SK-N-MC (cell line): ENCODE measurements around the gene SLC39A11.
"Not testable (repeated sequence)": the region's sequence is repeated elsewhere in the genome, so short reads cannot be mapped to it uniquely, and the experiment has no call there.

Experiments used
- DNase-seq: peaks from one replicate; pipeline ENCODE4 v3.0.0-alpha.2; 2011; ENCODE audit warnings: low read depth, low spot score
- H3K27ac ChIP-seq: fragments of 200-600 bp; sonication (generic); 2 replicates; pipeline ENCODE4 v1.5.1; 2016; ENCODE audit warnings: mixed run types
- H3K36me3 ChIP-seq: fragments of 200-600 bp; sonication (generic); 2 replicates; pipeline ENCODE4 v1.6.1; 2017; ENCODE audit warnings: antibody characterized with exemption, low read length, mixed read lengths; ENCODE audit not compliant: insufficient read depth
- H3K4me3 ChIP-seq: fragments of 200-600 bp; sonication (generic); 2 replicates; pipeline ENCODE4 v1.5.1; 2016
- H3K9ac ChIP-seq: fragments of 200-600 bp; sonication (generic); 2 replicates; pipeline ENCODE4 v1.8.0; 2017; ENCODE audit warnings: mixed run types, mixed read lengths; ENCODE audit not compliant: insufficient read length
- H3K9me3 ChIP-seq: fragments of 200-600 bp; sonication (generic); 2 replicates; pipeline ENCODE4 v1.6.1; 2017; ENCODE audit warnings: low read depth, mild to moderate bottlenecking, antibody characterized with exemption, low read length, moderate library complexity, mixed read lengths
- EZH2 ChIP-seq: fragments of 200-600 bp; sonication (generic); IDR thresholded peaks from one replicate; pipeline ENCODE4 v1.6.1; 2017; ENCODE audit warnings: antibody characterized with exemption
- FOXP2 ChIP-seq: optimal IDR thresholded peaks from 2 replicates; pipeline ENCODE3; 2011; ENCODE audit warnings: mild to moderate bottlenecking, moderate library complexity; ENCODE audit not compliant: insufficient read depth; ENCODE audit errors: extremely low read length, control extremely low read depth
- POLR2AphosphoS5 ChIP-seq: IDR thresholded peaks from 2 replicates; pipeline ENCODE4 v1.6.1; 2012; ENCODE audit warnings: mild to moderate bottlenecking, low read depth, low read length, borderline replicate concordance

The SLC39A11 gene

GRCh38 chr17:72833128-72833765 is 259.2 kb downstream of the SLC39A11 start:
- Histone ChIP-seq H3K36me3 (no peaks in the 10 kb centered on the region), H3K4me3 (no peak overlapping the region), H3K9me3 (no peaks in the 10 kb centered on the region), H3K9ac (no peak overlapping the region), H3K27ac (no peak overlapping the region)
- TF ChIP-seq FOXP2 (no peak), EZH2 (no peak), POLR2AphosphoS5 (no peak)
- no peak for DNase-seq

GRCh38 chr17:72832306-72832705 is 260.2 kb downstream of the SLC39A11 start:
- Histone ChIP-seq H3K36me3 (no peaks in the 10 kb centered on the region), H3K4me3 (no peak overlapping the region), H3K9me3 (no peaks in the 10 kb centered on the region), H3K27ac (no peak overlapping the region), H3K9ac (no peak overlapping the region)
- DNase-seq: no peak
- no peak for TF ChIP-seq FOXP2
- TF ChIP-seq POLR2AphosphoS5: no peak
- TF ChIP-seq EZH2: no peak

GRCh38 chr17:72829883-72830282 is 262.6 kb downstream of the SLC39A11 start:
- no peaks in the 10 kb centered on the region for H3K9me3 ChIP-seq

GRCh38 chr17:72826602-72827001 is 265.9 kb downstream of the SLC39A11 start:
- Histone ChIP-seq H3K9ac (no peak overlapping the region), H3K4me3 (no peak overlapping the region), H3K27ac (no peak overlapping the region), H3K36me3 (no peaks in the 10 kb centered on the region), H3K9me3 (no peaks in the 10 kb centered on the region)
- TF ChIP-seq POLR2AphosphoS5 (no peak), EZH2 (no peak), FOXP2 (no peak)
- DNase-seq: no peak

More at GRCh38 chr17:72829883-72830282, 262.6 kb downstream of the SLC39A11 start:
- Histone ChIP-seq H3K36me3 (no peaks in the 10 kb centered on the region), H3K4me3 (no peak overlapping the region), H3K9ac (no peak overlapping the region), H3K27ac (no peak overlapping the region)
- no peak for DNase-seq
- TF ChIP-seq FOXP2 (no peak), EZH2 (no peak), POLR2AphosphoS5 (no peak)

GRCh38 chr17:72826059-72826458 is 266.4 kb downstream of the SLC39A11 start:
- not testable (repeated sequence) for H3K36me3 ChIP-seq, DNase-seq, H3K9ac ChIP-seq, H3K4me3 ChIP-seq, H3K27ac ChIP-seq, H3K9me3 ChIP-seq

- H3K4me3 ChIP-seq: no peak overlapping the region
- H3K27ac ChIP-seq: no peak overlapping the region
- H3K9me3 ChIP-seq: no peaks in the 10 kb centered on the region
- no peaks in the 10 kb centered on the region for H3K36me3 ChIP-seq
- TF ChIP-seq EZH2 (no peak), FOXP2 (no peak), POLR2AphosphoS5 (no peak)
- H3K9ac ChIP-seq: no peak overlapping the region
- DNase-seq: no peak
Measured at GRCh38 chr17:72825218-72825617, 267.3 kb downstream of the SLC39A11 start.

GRCh38 chr17:72824267-72824666 is 268.2 kb downstream of the SLC39A11 start:
- DNase-seq, H3K4me3 ChIP-seq, H3K36me3 ChIP-seq, H3K9ac ChIP-seq, H3K27ac ChIP-seq, H3K9me3 ChIP-seq: not testable (repeated sequence)

- no peak for DNase-seq
- TF ChIP-seq EZH2 (no peak), FOXP2 (no peak), POLR2AphosphoS5 (no peak)
- H3K27ac ChIP-seq: no peak overlapping the region
- H3K4me3 ChIP-seq: no peak overlapping the region
- no peaks in the 10 kb centered on the region for H3K36me3 ChIP-seq
- H3K9ac ChIP-seq: no peak overlapping the region
- H3K9me3 ChIP-seq: no peaks in the 10 kb centered on the region
Measured at GRCh38 chr17:72822358-72823023, 270.0 kb downstream of the SLC39A11 start.

GRCh38 chr17:72816406-72816805 is 276.1 kb downstream of the SLC39A11 start:
- Histone ChIP-seq H3K36me3 (no peaks in the 10 kb centered on the region), H3K4me3 (no peak overlapping the region), H3K27ac (no peak overlapping the region), H3K9ac (no peak overlapping the region), H3K9me3 (no peaks in the 10 kb centered on the region)
- TF ChIP-seq POLR2AphosphoS5: no peak
- no peak for TF ChIP-seq EZH2
- TF ChIP-seq FOXP2: no peak
- no peak for DNase-seq
